Measurements from ENCODE around the gene KCTD4.

KCTD4 gene

GRCh38 chr13:45209229-45209628 is 8.4 kb upstream of the KCTD4 start:
- H2AFZ ChIP-seq (ENCODE audit: low read length) = no peak overlapping the region

GRCh38 chr13:45208132-45208531 is 7.3 kb upstream of the KCTD4 start:
- Histone ChIP-seq H3K4me1 (ENCODE audit: control insufficient read depth in 2 of 2, insufficient read depth in 1 of 2, low read depth in 1 of 2, low read length in 2 of 2) (peaks cover 0 to 3% of the 10 kb centered on the region in 2 donors), H4K91ac (ENCODE audit: low read depth, low read length, poor library complexity) (no peak overlapping the region), H2BK120ac (ENCODE audit: low read depth, low read length) (no peak overlapping the region), H3K14ac (ENCODE audit: low read length) (no peak overlapping the region), H3K36me3 (replicated peaks in 1 of 2; ENCODE audit: control insufficient read depth in 2 of 2, insufficient read depth in 2 of 2, low read length in 2 of 2) (peaks cover 4 to 35% of the 10 kb centered on the region in 2 donors), H3K4me3 (ENCODE audit: low read length in 2 of 2) (no peak overlapping the region), H3K4ac (ENCODE audit: low read length) (no peak overlapping the region), H3K27me3 (ENCODE audit: control insufficient read depth in 3 of 3, insufficient read depth in 3 of 3, low read depth in 1 of 3, low read length in 3 of 3) (no peaks in the 10 kb centered on the region), H2AFZ (ENCODE audit: low read length) (no peak overlapping the region), H2BK5ac (ENCODE audit: low read length) (no peak overlapping the region), H2BK12ac (ENCODE audit: low read length) (no peak overlapping the region), H3K23ac (ENCODE audit: low read depth, low read length, poor library complexity) (no peak overlapping the region), H2AK5ac (ENCODE audit: low read depth, low read length) (no peak overlapping the region), H2BK15ac (ENCODE audit: low read length) (no peak overlapping the region), H3K79me1 (ENCODE audit: low read depth, low read length) (no peaks in the 10 kb centered on the region), H3K18ac (ENCODE audit: low read length) (no peak overlapping the region), H3K9me3 (replicated peaks in 1 of 2; ENCODE audit: control insufficient read depth in 2 of 2, insufficient read depth in 1 of 2, low read depth in 1 of 2, low read length in 2 of 2) (no peaks in the 10 kb centered on the region), H3K27ac (replicated peaks; ENCODE audit: low read length) (no peak overlapping the region), H3K9ac (ENCODE audit: low read depth, low read length, poor library complexity) (no peak overlapping the region), H3K4me2 (ENCODE audit: insufficient read depth, low read length, poor library complexity, severe bottlenecking) (no peak overlapping the region), H4K8ac (ENCODE audit: low read depth, low read length) (no peak overlapping the region)
- WGBS, 2 donors (ENCODE audit: extremely low coverage in 2 of 2, insufficient read length in 2 of 2, insufficient replicate concordance in 1 of 2) = no CpG with 5 or more reads among the region's 2 CpGs
- no peak for DNase-seq (ENCODE audit: low spot score)

More at GRCh38 chr13:45209229-45209628, 8.4 kb upstream of the KCTD4 start:
- no peak overlapping the region for H3K14ac ChIP-seq (ENCODE audit: low read length)
- no peak overlapping the region for H3K4ac ChIP-seq (ENCODE audit: low read length)
- H3K27me3 ChIP-seq (ENCODE audit: control insufficient read depth in 3 of 3, insufficient read depth in 3 of 3, low read depth in 1 of 3, low read length in 3 of 3) = no peaks in the 10 kb centered on the region
- no peak overlapping the region for H3K27ac ChIP-seq (replicated peaks; ENCODE audit: low read length)
- H3K79me1 ChIP-seq (ENCODE audit: low read depth, low read length) = no peaks in the 10 kb centered on the region
- H3K4me3 ChIP-seq (ENCODE audit: low read length in 2 of 2) = no peak overlapping the region
- H3K18ac ChIP-seq (ENCODE audit: low read length) = no peak overlapping the region
- no peak overlapping the region for H2BK5ac ChIP-seq (ENCODE audit: low read length)
- no peak for DNase-seq (ENCODE audit: low spot score)
- no peak overlapping the region for H4K91ac ChIP-seq (ENCODE audit: low read depth, low read length, poor library complexity)
- no peak overlapping the region for H4K8ac ChIP-seq (ENCODE audit: low read depth, low read length)
- H2BK12ac ChIP-seq (ENCODE audit: low read length) = no peak overlapping the region
- no peak overlapping the region for H2BK15ac ChIP-seq (ENCODE audit: low read length)
- H2AK5ac ChIP-seq (ENCODE audit: low read depth, low read length) = no peak overlapping the region
- H3K4me1 ChIP-seq (ENCODE audit: control insufficient read depth in 2 of 2, insufficient read depth in 1 of 2, low read depth in 1 of 2, low read length in 2 of 2) = peaks cover 0 to 3% of the 10 kb centered on the region in 2 donors
- no peaks in the 10 kb centered on the region for H3K9me3 ChIP-seq (replicated peaks in 1 of 2; ENCODE audit: control insufficient read depth in 2 of 2, insufficient read depth in 1 of 2, low read depth in 1 of 2, low read length in 2 of 2)
- H3K23ac ChIP-seq (ENCODE audit: low read depth, low read length, poor library complexity) = no peak overlapping the region
- H2BK120ac ChIP-seq (ENCODE audit: low read depth, low read length) = no peak overlapping the region
- peaks cover 4 to 38% of the 10 kb centered on the region in 2 donors for H3K36me3 ChIP-seq (replicated peaks in 1 of 2; ENCODE audit: control insufficient read depth in 2 of 2, insufficient read depth in 2 of 2, low read length in 2 of 2)
- H3K9ac ChIP-seq (ENCODE audit: low read depth, low read length, poor library complexity) = no peak overlapping the region
- no peak overlapping the region for H3K4me2 ChIP-seq (ENCODE audit: insufficient read depth, low read length, poor library complexity, severe bottlenecking)

- H3K9ac ChIP-seq (ENCODE audit: low read depth, low read length, poor library complexity) = no peak overlapping the region
- H2AK5ac ChIP-seq (ENCODE audit: low read depth, low read length) = no peak overlapping the region
- no peak overlapping the region for H3K4me2 ChIP-seq (ENCODE audit: insufficient read depth, low read length, poor library complexity, severe bottlenecking)
- no peak overlapping the region for H2BK120ac ChIP-seq (ENCODE audit: low read depth, low read length)
- WGBS, 2 donors (ENCODE audit: extremely low coverage in 2 of 2, insufficient read length in 2 of 2, insufficient replicate concordance in 1 of 2) = no CpG with 5 or more reads among the region's 4 CpGs
- no peak overlapping the region for H4K91ac ChIP-seq (ENCODE audit: low read depth, low read length, poor library complexity)
- no peaks in the 10 kb centered on the region for H3K79me1 ChIP-seq (ENCODE audit: low read depth, low read length)
- no peak overlapping the region for H3K18ac ChIP-seq (ENCODE audit: low read length)
- H4K8ac ChIP-seq (ENCODE audit: low read depth, low read length) = no peak overlapping the region
- peaks cover 4 to 35% of the 10 kb centered on the region in 2 donors for H3K36me3 ChIP-seq (replicated peaks in 1 of 2; ENCODE audit: control insufficient read depth in 2 of 2, insufficient read depth in 2 of 2, low read length in 2 of 2)
- H3K9me3 ChIP-seq (replicated peaks in 1 of 2; ENCODE audit: control insufficient read depth in 2 of 2, insufficient read depth in 1 of 2, low read depth in 1 of 2, low read length in 2 of 2) = no peaks in the 10 kb centered on the region
- no peak overlapping the region for H3K4ac ChIP-seq (ENCODE audit: low read length)
- DNase-seq (ENCODE audit: low spot score) = no peak
- peaks cover 0 to 3% of the 10 kb centered on the region in 2 donors for H3K4me1 ChIP-seq (ENCODE audit: control insufficient read depth in 2 of 2, insufficient read depth in 1 of 2, low read depth in 1 of 2, low read length in 2 of 2)
- H3K27me3 ChIP-seq (ENCODE audit: control insufficient read depth in 3 of 3, insufficient read depth in 3 of 3, low read depth in 1 of 3, low read length in 3 of 3) = no peaks in the 10 kb centered on the region
- no peak overlapping the region for H2BK12ac ChIP-seq (ENCODE audit: low read length)
- no peak overlapping the region for H2BK15ac ChIP-seq (ENCODE audit: low read length)
- no peak overlapping the region for H3K23ac ChIP-seq (ENCODE audit: low read depth, low read length, poor library complexity)
- no peak overlapping the region for H2AFZ ChIP-seq (ENCODE audit: low read length)
- H2BK5ac ChIP-seq (ENCODE audit: low read length) = no peak overlapping the region
- H3K14ac ChIP-seq (ENCODE audit: low read length) = no peak overlapping the region
- H3K27ac ChIP-seq (replicated peaks; ENCODE audit: low read length) = no peak overlapping the region
- H3K4me3 ChIP-seq (ENCODE audit: low read length in 2 of 2) = no peak overlapping the region
Observed at GRCh38 chr13:45207319-45207718, 6.5 kb upstream of the KCTD4 start.

GRCh38 chr13:45206340-45206739 is 5.5 kb upstream of the KCTD4 start:
- Histone ChIP-seq H3K14ac (ENCODE audit: low read length) (no peak overlapping the region), H3K4me3 (ENCODE audit: low read length in 2 of 2) (no peak overlapping the region), H2AFZ (ENCODE audit: low read length) (no peak overlapping the region), H2BK15ac (ENCODE audit: low read length) (no peak overlapping the region), H2BK120ac (ENCODE audit: low read depth, low read length) (no peak overlapping the region), H4K91ac (ENCODE audit: low read depth, low read length, poor library complexity) (no peak overlapping the region), H3K4me1 (ENCODE audit: control insufficient read depth in 2 of 2, insufficient read depth in 1 of 2, low read depth in 1 of 2, low read length in 2 of 2) (peaks cover 0 to 3% of the 10 kb centered on the region in 2 donors), H3K27ac (replicated peaks; ENCODE audit: low read length) (no peak overlapping the region), H2AK5ac (ENCODE audit: low read depth, low read length) (no peak overlapping the region), H3K4me2 (ENCODE audit: insufficient read depth, low read length, poor library complexity, severe bottlenecking) (no peak overlapping the region), H3K23ac (ENCODE audit: low read depth, low read length, poor library complexity) (no peak overlapping the region), H3K9me3 (replicated peaks in 1 of 2; ENCODE audit: control insufficient read depth in 2 of 2, insufficient read depth in 1 of 2, low read depth in 1 of 2, low read length in 2 of 2) (no peaks in the 10 kb centered on the region), H3K79me1 (ENCODE audit: low read depth, low read length) (peaks cover 2% of the 10 kb centered on the region), H2BK12ac (ENCODE audit: low read length) (no peak overlapping the region), H2BK5ac (ENCODE audit: low read length) (no peak overlapping the region), H4K8ac (ENCODE audit: low read depth, low read length) (no peak overlapping the region), H3K36me3 (replicated peaks in 1 of 2; ENCODE audit: control insufficient read depth in 2 of 2, insufficient read depth in 2 of 2, low read length in 2 of 2) (peaks cover 4 to 41% of the 10 kb centered on the region in 2 donors), H3K9ac (ENCODE audit: low read depth, low read length, poor library complexity) (no peak overlapping the region), H3K27me3 (ENCODE audit: control insufficient read depth in 3 of 3, insufficient read depth in 3 of 3, low read depth in 1 of 3, low read length in 3 of 3) (no peaks in the 10 kb centered on the region), H3K18ac (ENCODE audit: low read length) (no peak overlapping the region), H3K4ac (ENCODE audit: low read length) (no peak overlapping the region)
- DNase-seq (ENCODE audit: low spot score) = no peak
